IMR-90 (cell line): ENCODE results near the gene RHOD. TPM values are rescaled to one million over a fixed set of nuclear protein-coding genes. Genes with fewer than 3 reads are reported as not detected.

Experiments
- ATAC-seq: fragments of 200-7000 bp; cut with Tn5 transposase; 2 replicates; pipeline ENCODE4 v1.9.1; 2020; ENCODE audit warnings: low read depth, mild to moderate bottlenecking, moderate library complexity
- BruUV-seq: library from RNA; stranded (reverse); fragments of 400-500 nt; replicated peaks from 2 replicates; lab custom pipeline; 2021; lab: Mats Ljungman, UMichigan
- CTCF ChIA-PET: fragments of 300-600 bp; formaldehyde crosslinking; extraction: SDS; loops from one replicate; lab custom pipeline; 2021; ENCODE audit warnings: antibody characterized with exemption; lab: Yijun Ruan, JAX
- POLR2A ChIA-PET: fragments of 300-600 bp; sonication (Branson Sonifier 250); formaldehyde crosslinking; loops from one replicate; lab custom pipeline; 2022; ENCODE audit warnings: antibody characterized with exemption; ENCODE audit not compliant: unreplicated experiment; lab: Charles Lee
- DNase-seq: peaks from one replicate; pipeline ENCODE4 v3.0.0; 2013
- H2AFZ ChIP-seq: replicated peaks from 2 replicates; pipeline ENCODE3; 2013; ENCODE audit warnings: low read length, mild to moderate bottlenecking; ENCODE audit not compliant: poor library complexity
- H2AK5ac ChIP-seq: 2 replicates; pipeline ENCODE4 v1.6.1; 2013; ENCODE audit warnings: low read depth, low read length, inconsistent platforms
- H2AK9ac ChIP-seq: replicated peaks from 2 replicates; pipeline ENCODE3; 2013; ENCODE audit warnings: mild to moderate bottlenecking, low read depth, low read length, moderate library complexity; ENCODE audit not compliant: poor library complexity
- H2BK120ac ChIP-seq: 2 replicates; pipeline ENCODE4 v1.6.1; 2013; ENCODE audit warnings: low read depth, low read length, inconsistent platforms
- H2BK15ac ChIP-seq: 3 replicates; pipeline ENCODE4 v1.6.1; 2013; ENCODE audit warnings: low read depth, low read length, inconsistent platforms
- H2BK20ac ChIP-seq: 2 replicates; pipeline ENCODE4 v1.6.1; 2013; ENCODE audit warnings: low read depth, mild to moderate bottlenecking, inconsistent platforms, low read length, moderate library complexity
- H2BK5ac ChIP-seq: 2 replicates; pipeline ENCODE4 v1.6.1; 2013; ENCODE audit warnings: mild to moderate bottlenecking, low read depth, low read length, inconsistent platforms; ENCODE audit not compliant: poor library complexity, severe bottlenecking
- H3K14ac ChIP-seq: replicated peaks from 2 replicates; pipeline ENCODE4 v1.6.1; 2013; ENCODE audit warnings: low read depth, low read length, inconsistent platforms
- H3K18ac ChIP-seq: 2 replicates; pipeline ENCODE4 v1.6.1; 2013; ENCODE audit warnings: low read depth, low read length, control low read depth
- H3K23ac ChIP-seq: 2 replicates; pipeline ENCODE4 v1.6.1; 2013; ENCODE audit warnings: low read depth, low read length, inconsistent platforms
- H3K27ac ChIP-seq: 2 replicates; pipeline ENCODE4 v1.5.1; 2013; ENCODE audit warnings: mild to moderate bottlenecking, control low read depth, low read length; ENCODE audit not compliant: insufficient read depth
- H3K27me3 ChIP-seq: 2 replicates; pipeline ENCODE4 v1.6.1; 2013; ENCODE audit warnings: low read length; ENCODE audit not compliant: control insufficient read depth, insufficient read depth
- H3K36me3 ChIP-seq: 2 replicates; pipeline ENCODE4 v1.6.1; 2013; ENCODE audit warnings: low read length, mixed read lengths; ENCODE audit not compliant: control insufficient read depth, insufficient read depth
- H3K4ac ChIP-seq: 2 replicates; pipeline ENCODE4 v1.6.1; 2013; ENCODE audit warnings: low read depth, low read length, inconsistent platforms
- H3K4me1 ChIP-seq: 2 replicates; pipeline ENCODE4 v1.6.1; 2013; ENCODE audit warnings: low read length, mixed read lengths; ENCODE audit not compliant: control insufficient read depth, insufficient read depth
- H3K4me2 ChIP-seq: 2 replicates; pipeline ENCODE4 v1.6.1; 2013; ENCODE audit warnings: low read depth, mild to moderate bottlenecking, control low read depth, low read length, moderate library complexity
- H3K4me3 ChIP-seq: 2 replicates; pipeline ENCODE4 v1.5.1; 2013; ENCODE audit warnings: low read depth, mild to moderate bottlenecking, control low read depth, low read length, moderate library complexity; ENCODE audit not compliant: insufficient read depth
- H3K56ac ChIP-seq: 2 replicates; pipeline ENCODE4 v1.6.1; 2013; ENCODE audit warnings: low read length, inconsistent platforms; ENCODE audit not compliant: insufficient read depth; ENCODE audit errors: extremely low read depth
- H3K79me1 ChIP-seq, 2 experiments: 2 replicates each; pipeline ENCODE4 v1.6.1; 2013; ENCODE audit warnings: low read length in 2 of 2, inconsistent platforms in 1 of 2, low read depth in 1 of 2
- H3K9ac ChIP-seq: 2 replicates; pipeline ENCODE4 v1.6.1; 2013; ENCODE audit warnings: low read depth, low read length, control low read depth
- H3K9me1 ChIP-seq: 2 replicates; pipeline ENCODE4 v1.6.1; 2013; ENCODE audit warnings: low read length, inconsistent platforms; ENCODE audit not compliant: insufficient read depth
- H3K9me3 ChIP-seq: 2 replicates; pipeline ENCODE4 v1.6.1; 2013; ENCODE audit warnings: low read length; ENCODE audit not compliant: control insufficient read depth, insufficient read depth
- H4K20me1 ChIP-seq: 2 replicates; pipeline ENCODE4 v1.6.1; 2013; ENCODE audit warnings: low read length, inconsistent platforms; ENCODE audit not compliant: insufficient read depth
- H4K5ac ChIP-seq: 2 replicates; pipeline ENCODE4 v1.6.1; 2013; ENCODE audit warnings: mild to moderate bottlenecking, low read depth, low read length, control low read depth
- H4K8ac ChIP-seq, 2 experiments: 2 replicates each; pipeline ENCODE4 v1.6.1; 2013; ENCODE audit warnings: low read depth in 2 of 2, low read length in 2 of 2, control low read depth in 1 of 2, inconsistent platforms in 1 of 2
- H4K91ac ChIP-seq: 2 replicates; pipeline ENCODE4 v1.6.1; 2013; ENCODE audit warnings: low read depth, low read length, inconsistent platforms; ENCODE audit not compliant: insufficient read depth
- BHLHE40 ChIP-seq: fragments of 150-350 bp; IDR thresholded peaks from 2 replicates; pipeline ENCODE4 v1.6.1; 2016; ENCODE audit warnings: mild to moderate bottlenecking, low read depth, low read length
- CEBPB ChIP-seq: IDR thresholded peaks from 2 replicates; pipeline ENCODE4 v1.6.1; 2012; ENCODE audit warnings: low read depth, low read length, improper control_type of control experiment
- CHD1 ChIP-seq: IDR thresholded peaks from 2 replicates; pipeline ENCODE4 v1.6.1; 2012; ENCODE audit warnings: low read depth, low read length, improper control_type of control experiment
- FOS ChIP-seq: fragments of 150-350 bp; IDR thresholded peaks from 2 replicates; pipeline ENCODE4 v1.6.1; 2016; ENCODE audit warnings: low read depth, low read length
- MAFK ChIP-seq: IDR thresholded peaks from 2 replicates; pipeline ENCODE4 v1.6.1; 2012; ENCODE audit warnings: low read depth, low read length, improper control_type of control experiment
- MAZ ChIP-seq: IDR thresholded peaks from 2 replicates; pipeline ENCODE4 v1.6.1; 2012; ENCODE audit warnings: low read depth, mild to moderate bottlenecking, low read length, improper control_type of control experiment, moderate library complexity, borderline replicate concordance
- MXI1 ChIP-seq: IDR thresholded peaks from 2 replicates; pipeline ENCODE4 v1.6.1; 2012; ENCODE audit warnings: low read depth, mild to moderate bottlenecking, low read length, moderate library complexity, borderline replicate concordance
- NFE2L2 ChIP-seq: fragments of 150-350 bp; IDR thresholded peaks from 2 replicates; pipeline ENCODE4 v1.6.1; 2016; ENCODE audit warnings: low read depth, mild to moderate bottlenecking, low read length
- POLR2A ChIP-seq: IDR thresholded peaks from 2 replicates; pipeline ENCODE4 v1.6.1; 2012; ENCODE audit warnings: mild to moderate bottlenecking, low read depth, low read length
- RAD21 ChIP-seq: IDR thresholded peaks from 2 replicates; pipeline ENCODE4 v1.6.1; 2012; ENCODE audit warnings: low read length, improper control_type of control experiment
- RCOR1 ChIP-seq: IDR thresholded peaks from 2 replicates; pipeline ENCODE4 v1.6.1; 2012; ENCODE audit warnings: mild to moderate bottlenecking, low read length, improper control_type of control experiment; ENCODE audit not compliant: insufficient replicate concordance
- RFX5 ChIP-seq: IDR thresholded peaks from 2 replicates; pipeline ENCODE4 v1.8.0; 2012; ENCODE audit warnings: low read depth, mild to moderate bottlenecking, low read length, moderate library complexity
- SMC3 ChIP-seq: fragments of 150-350 bp; IDR thresholded peaks from 2 replicates; pipeline ENCODE4 v1.6.1; 2016; ENCODE audit warnings: low read depth, mild to moderate bottlenecking, antibody characterized with exemption, low read length, moderate library complexity
- WGBS, 2 experiments: methylation state at CpG; one replicate each; pipeline versions ENCODE4 v1.1.5 to v1.1.7; 2013; ENCODE audit warnings: missing lambda C conversion rate in 2 of 2; ENCODE audit not compliant: insufficient read length in 1 of 2; ENCODE audit errors: extremely low coverage in 2 of 2; 5-methylcytosine and 5-hydroxymethylcytosine counted together
- dilution Hi-C: fragments of 300-500 bp; cut with HindIII; formaldehyde crosslinking; loops from one replicate; pipeline ENCODE4 v1.14.3; 2018; ENCODE audit warnings: low sequenced_read_pairs; ENCODE audit not compliant: unreplicated experiment
- in situ Hi-C: fragments of 300-500 bp; cut with MboI; formaldehyde crosslinking; loops from 3 replicates; pipeline ENCODE4 v1.14.3; 2019; ENCODE audit warnings: low sequenced_read_pairs, inconsistent platforms, mixed read lengths
- intact Hi-C: fragments of 100-400 bp; cut with micrococcal nuclease; formaldehyde crosslinking; loops from 2 replicates; pipeline ENCODE4 v1.10.0; 2022
- polyA plus RNA-seq, 3 experiments: library from polyadenylated mRNA; depleted of rRNA; stranded (reverse); fragments of >200 nt; gene quantifications; 2 replicates each; pipeline ENCODE4 v1.2.3, GENCODE V29; 2012; ENCODE audit warnings: low replicate concordance in 1 of 3
- total RNA-seq: library from RNA; depleted of rRNA; stranded (reverse); fragments of >200 nt; gene quantifications from 2 replicates; pipeline ENCODE4 v1.2.3, GENCODE V29; 2012
- TF ChIP-seq, protein P1 (sequence below): conservative IDR thresholded peaks from 2 replicates; pipeline ENCODE4 v1.5.1; 2012; ENCODE audit warnings: mild to moderate bottlenecking, low read depth, low read length, improper control_type of control experiment
- TF ChIP-seq, protein P2 (sequence below): fragments of 150-350 bp; IDR thresholded peaks from 2 replicates; pipeline ENCODE4 v1.6.1; 2017; ENCODE audit warnings: mild to moderate bottlenecking, antibody characterized with exemption, low read length, low read depth
- TF ChIP-seq, protein P3 (sequence below): fragments of 150-350 bp; IDR thresholded peaks from 2 replicates; pipeline ENCODE4 v1.6.1; 2016; ENCODE audit warnings: low read depth, mild to moderate bottlenecking, low read length, moderate library complexity, borderline replicate concordance

Gene RHOD
- total and polyA plus RNA-seq, 2 of the 4 experiments (the other 2 are of a cell fraction): 4.7 to 10.9 TPM

DNA sequence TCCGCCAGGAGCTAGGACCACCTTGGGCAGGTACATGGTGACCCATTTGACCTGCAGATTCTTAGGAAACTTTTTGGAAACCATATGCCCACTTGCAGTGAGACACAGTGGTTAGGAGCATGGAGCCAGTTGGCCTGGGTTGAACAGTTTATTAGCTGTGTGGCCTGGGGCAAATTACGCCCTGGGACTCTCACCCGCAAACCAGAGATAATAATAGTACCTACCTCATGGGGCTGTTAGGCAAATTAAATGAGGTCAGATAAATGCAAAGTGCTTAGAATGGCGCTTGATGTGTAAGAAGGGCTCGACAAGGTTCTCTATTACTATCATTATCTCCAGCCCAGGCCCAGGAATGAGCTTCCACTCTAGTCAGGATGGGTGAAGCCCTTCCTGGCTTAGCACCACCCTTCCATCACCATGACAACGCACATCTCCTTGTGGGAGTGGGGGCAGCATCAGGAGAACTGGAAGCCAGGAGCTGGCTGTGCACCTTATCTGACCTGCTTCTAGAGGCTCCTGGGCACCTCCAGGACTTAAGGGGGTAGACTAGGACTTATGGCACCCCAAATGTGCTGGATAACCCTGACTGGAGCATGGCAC lies 28.6 kb upstream of the RHOD start:
- Histone ChIP-seq H2BK20ac (no peak overlapping the region), H4K20me1 (peaks cover 8% of the 10 kb centered on the region), H2BK120ac (no peak overlapping the region), H3K79me1 (peaks cover 0 to under 1% of the 10 kb centered on the region in 2 experiments; a peak in 1 of 4 replicates), H3K4me2 (no peak overlapping the region), H2AFZ (no peak overlapping the region), H4K8ac (no peak overlapping the region), H4K5ac (no peak overlapping the region), H3K4me3 (no peak overlapping the region), H3K18ac (no peak overlapping the region), H3K23ac (no peak overlapping the region), H3K4me1 (peaks cover 12% of the 10 kb centered on the region), H3K36me3 (no peaks in the 10 kb centered on the region), H3K14ac (no peak overlapping the region), H3K9me3 (no peaks in the 10 kb centered on the region), H3K4ac (no peak overlapping the region), H3K9me1 (peaks cover 8% of the 10 kb centered on the region), H4K91ac (no peak overlapping the region), H2AK5ac (no peak overlapping the region), H3K9ac (no peak overlapping the region), H2AK9ac (no peak overlapping the region), H2BK5ac (no peak overlapping the region), H2BK15ac (no peak overlapping the region), H3K56ac (no peak overlapping the region), H3K27ac (no peak overlapping the region), H3K27me3 (peaks cover 13% of the 10 kb centered on the region)
- ChIA-PET CTCF (no interaction called here), POLR2A (no interaction called here)
- ATAC-seq (no peak), DNase-seq (no peak)
- no CpG with 5 or more reads among the region's 6 CpGs for WGBS, 2 experiments
- TF ChIP-seq BHLHE40: no peak
- TF ChIP-seq CEBPB: no peak
- TF ChIP-seq RFX5: no peak
- TF ChIP-seq, protein P1, sequence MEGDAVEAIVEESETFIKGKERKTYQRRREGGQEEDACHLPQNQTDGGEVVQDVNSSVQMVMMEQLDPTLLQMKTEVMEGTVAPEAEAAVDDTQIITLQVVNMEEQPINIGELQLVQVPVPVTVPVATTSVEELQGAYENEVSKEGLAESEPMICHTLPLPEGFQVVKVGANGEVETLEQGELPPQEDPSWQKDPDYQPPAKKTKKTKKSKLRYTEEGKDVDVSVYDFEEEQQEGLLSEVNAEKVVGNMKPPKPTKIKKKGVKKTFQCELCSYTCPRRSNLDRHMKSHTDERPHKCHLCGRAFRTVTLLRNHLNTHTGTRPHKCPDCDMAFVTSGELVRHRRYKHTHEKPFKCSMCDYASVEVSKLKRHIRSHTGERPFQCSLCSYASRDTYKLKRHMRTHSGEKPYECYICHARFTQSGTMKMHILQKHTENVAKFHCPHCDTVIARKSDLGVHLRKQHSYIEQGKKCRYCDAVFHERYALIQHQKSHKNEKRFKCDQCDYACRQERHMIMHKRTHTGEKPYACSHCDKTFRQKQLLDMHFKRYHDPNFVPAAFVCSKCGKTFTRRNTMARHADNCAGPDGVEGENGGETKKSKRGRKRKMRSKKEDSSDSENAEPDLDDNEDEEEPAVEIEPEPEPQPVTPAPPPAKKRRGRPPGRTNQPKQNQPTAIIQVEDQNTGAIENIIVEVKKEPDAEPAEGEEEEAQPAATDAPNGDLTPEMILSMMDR: no peak
- TF ChIP-seq, protein P2, sequence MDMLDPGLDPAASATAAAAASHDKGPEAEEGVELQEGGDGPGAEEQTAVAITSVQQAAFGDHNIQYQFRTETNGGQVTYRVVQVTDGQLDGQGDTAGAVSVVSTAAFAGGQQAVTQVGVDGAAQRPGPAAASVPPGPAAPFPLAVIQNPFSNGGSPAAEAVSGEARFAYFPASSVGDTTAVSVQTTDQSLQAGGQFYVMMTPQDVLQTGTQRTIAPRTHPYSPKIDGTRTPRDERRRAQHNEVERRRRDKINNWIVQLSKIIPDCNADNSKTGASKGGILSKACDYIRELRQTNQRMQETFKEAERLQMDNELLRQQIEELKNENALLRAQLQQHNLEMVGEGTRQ: no peak
- no peak for TF ChIP-seq NFE2L2
- TF ChIP-seq SMC3: no peak
- TF ChIP-seq MAFK: no peak
- TF ChIP-seq RCOR1: no peak
- TF ChIP-seq FOS: no peak
- no peak for TF ChIP-seq MXI1
- no peak for TF ChIP-seq POLR2A
- TF ChIP-seq, protein P3, sequence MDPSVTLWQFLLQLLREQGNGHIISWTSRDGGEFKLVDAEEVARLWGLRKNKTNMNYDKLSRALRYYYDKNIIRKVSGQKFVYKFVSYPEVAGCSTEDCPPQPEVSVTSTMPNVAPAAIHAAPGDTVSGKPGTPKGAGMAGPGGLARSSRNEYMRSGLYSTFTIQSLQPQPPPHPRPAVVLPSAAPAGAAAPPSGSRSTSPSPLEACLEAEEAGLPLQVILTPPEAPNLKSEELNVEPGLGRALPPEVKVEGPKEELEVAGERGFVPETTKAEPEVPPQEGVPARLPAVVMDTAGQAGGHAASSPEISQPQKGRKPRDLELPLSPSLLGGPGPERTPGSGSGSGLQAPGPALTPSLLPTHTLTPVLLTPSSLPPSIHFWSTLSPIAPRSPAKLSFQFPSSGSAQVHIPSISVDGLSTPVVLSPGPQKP: no peak
- TF ChIP-seq CHD1: no peak
- no peak for TF ChIP-seq RAD21
- TF ChIP-seq MAZ: no peak
- BruUV-seq: no TSS peak
- intact Hi-C loops (no loop called here), dilution Hi-C loops (no loop called here), in situ Hi-C loops (no loop called here)
